Heart right ventricle (tissue), 16 donors: ENCODE results near the gene SEMA3F. TPM values are rescaled to one million over a fixed set of nuclear protein-coding genes. Genes with fewer than 3 reads are reported as not detected.
A peak's percentile ranks its signal among the peaks of the same experiment; 100 is the strongest.

Experiments
- ATAC-seq, 8 donors: fragments of 200-7000 bp; cut with Tn5 transposase; one replicate each; pipeline ENCODE4 v1.9.1; 2020; ENCODE audit warnings: mild to moderate bottlenecking in 8 of 8, moderate library complexity in 8 of 8, moderate number of reproducible peaks in 1 of 8
- DNase-seq, 2 donors: peaks; one replicate each; pipeline ENCODE4 v3.0.0-alpha.2; 2020
- H3K27ac ChIP-seq, 10 donors: fragments of 200-600 bp; sonication (generic) in 2 of 10; one replicate each; pipeline versions ENCODE4 v1.5.0 to v1.8.0; 2020 to 2022; ENCODE audit warnings: mild to moderate bottlenecking in 3 of 10
- H3K27me3 ChIP-seq, 7 donors: fragments of 200-600 bp; one replicate each; pipeline ENCODE4 v1.8.0; 2021 to 2022; ENCODE audit warnings: mild to moderate bottlenecking in 2 of 7
- H3K36me3 ChIP-seq, 9 donors: fragments of 200-600 bp; sonication (generic) in 1 of 9; one replicate each; pipeline versions ENCODE4 v1.5.0 to v1.8.0; 2020 to 2022; ENCODE audit warnings: mild to moderate bottlenecking in 2 of 9
- H3K4me1 ChIP-seq, 9 donors: fragments of 200-600 bp; sonication (generic) in 1 of 9; one replicate each; pipeline versions ENCODE4 v1.5.0 to v1.8.0; 2020 to 2022; ENCODE audit warnings: mild to moderate bottlenecking in 4 of 9
- H3K4me3 ChIP-seq, 10 donors: fragments of 200-600 bp; sonication (generic) in 2 of 10; one replicate each; pipeline versions ENCODE4 v1.5.0 to v1.8.0; 2020 to 2022; ENCODE audit warnings: mild to moderate bottlenecking in 7 of 10, moderate library complexity in 2 of 10
- H3K9me3 ChIP-seq, 11 donors: fragments of 200-600 bp in 10 of 11; sonication (generic) in 2 of 11; one replicate each; pipeline versions ENCODE4 v1.5.0 to v1.8.0; 2013 to 2022; ENCODE audit warnings: mild to moderate bottlenecking in 2 of 11, control low read depth in 1 of 11, moderate library complexity in 1 of 11
- WGBS, 2 donors: extraction: QIAGEN DNeasy Blood & Tissue Kit; methylation state at CpG; one replicate each; pipeline ENCODE4 v1.1.7; 2013; ENCODE audit warnings: inconsistent platforms in 1 of 2; 5-methylcytosine and 5-hydroxymethylcytosine counted together
- intact Hi-C, 10 donors: fragments of 100-400 bp; cut with DNase I; formaldehyde crosslinking; loops; one replicate each; pipeline versions ENCODE4 v1.11.1 to v1.14.2; 2022
- polyA plus RNA-seq, 2 donors: library from polyadenylated mRNA; stranded (reverse); fragments of 200-250 nt; gene quantifications; one replicate each; pipeline ENCODE4 v1.2.3, GENCODE V29; 2013
- total RNA-seq, 10 donors: library from RNA; stranded (reverse); fragmentation: NEBNext Ultra II Directional in 3 of 10; extraction: Animal tissue kit (Norgen Biotek cat#: 25700) in 3 of 10; gene quantifications; one replicate each; pipeline versions ENCODE4 v1.2.1 to v1.2.4, GENCODE V29; 2021 to 2023
- TF ChIP-seq, protein P1 (sequence below), 9 donors: fragments of 200-600 bp; sonication (generic) in 2 of 9; IDR thresholded peaks; one replicate each; pipeline versions ENCODE4 v1.5.0 to v1.8.0; 2021 to 2022; ENCODE audit warnings: antibody characterized with exemption in 9 of 9, mild to moderate bottlenecking in 5 of 9, moderate library complexity in 1 of 9
- donor health status: Arrhythmogenic right ventricular cardiomyopathy.
- donor health status: ischemic (EF 13 %, LVEDD 7.1; RV severe dilation, severe dysfunction).
- donor health status: healthy with polysubstance abuse.
- donor health status: DM: no; HTN: yes; CAD: no.
- donor health status: DM: no; HTN: no; CAD: no.
- donor health status: ischemic (EF 25% LVEDD 6.9; RV normal size, moderate dysfunction).
- donor health status: ischemic (EF 25% LVEDD 5.7; RV mildly dilated, moderate dysfunction).
- donor health status: healthy.
- donor health status: DM: yes; HTN: yes; CAD: no.
- donor health status: Ischemic cardiomyopathy.
- donor health status: ischemic (EF 35%, LVEDD 5.7; RV mildly dilated, moderate dysfunction).
- donor health status: nonischemic (EF 11% LVEDD 7.7; RV severe dilation, severe dysfunction).
- donor health status: DM: yes; HTN: yes; CAD: no.
- donor health status: PGD.
- donor health status: ischemic (EF 29% LVEDD 5.4; RV normal size, mild dysfunction).
- donor health status: nonischemic (EF 23%, LVEDD 6.1; RV moderate dilation, normal function).

Gene SEMA3F
- total and polyA plus RNA-seq, 12 donors: 5.1 to 37.2 (median 12.3) TPM

DNA sequence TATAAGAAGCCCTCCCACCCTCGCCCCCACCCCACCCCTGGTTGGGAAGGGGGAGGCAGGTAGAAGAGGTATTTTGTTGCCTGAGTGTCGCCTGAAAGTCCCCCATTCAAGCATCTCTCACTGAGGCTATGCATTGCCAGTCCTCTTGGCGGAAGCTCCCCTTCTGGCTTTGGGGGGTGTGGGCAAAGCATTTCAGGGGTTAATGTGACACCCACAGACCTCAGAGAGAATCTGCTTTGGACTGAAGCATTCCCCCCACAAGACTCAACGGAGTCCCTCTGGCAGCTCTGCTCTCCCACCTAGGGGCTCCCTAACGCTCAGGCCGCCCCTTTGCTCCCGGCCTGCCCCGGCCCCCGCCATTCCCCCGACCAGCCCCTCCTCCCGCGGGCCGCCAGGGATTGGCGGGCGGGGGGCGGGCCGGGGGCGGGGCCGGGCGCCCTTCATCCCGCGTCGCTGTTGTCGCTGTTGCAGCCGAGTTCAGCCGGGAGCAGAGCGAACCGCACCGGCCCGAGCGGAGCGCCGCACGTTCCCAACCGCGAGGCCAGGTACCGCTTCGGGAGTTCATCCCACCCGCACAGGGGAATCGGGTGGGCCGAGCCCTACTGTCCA, 49.8 kb downstream of the SEMA3F start, which contains the start of gene SLC38A3:
Gene SLC38A3 (plus strand): TSS at position 468 of the 609 bp plus-strand sequence. CDS start 8,929 bp downstream, outside the sequence.
- peaks cover 0 to 29% (median 19%) of the 10 kb centered on the region in 9 donors for H3K4me1 ChIP-seq
- DNase-seq: peak in 1 of 2 donors; percentile 47
- intact Hi-C loops: no loop called here
- peak within 1 kb of the TSS; percentile 10 to 85 (median 74) for H3K27ac ChIP-seq
- peaks cover 0 to 61% (median 41%) of the 10 kb centered on the region in 7 donors for H3K27me3 ChIP-seq
- peak; percentile 71 to 87 (median 78) for ATAC-seq
- TF ChIP-seq, protein P1, sequence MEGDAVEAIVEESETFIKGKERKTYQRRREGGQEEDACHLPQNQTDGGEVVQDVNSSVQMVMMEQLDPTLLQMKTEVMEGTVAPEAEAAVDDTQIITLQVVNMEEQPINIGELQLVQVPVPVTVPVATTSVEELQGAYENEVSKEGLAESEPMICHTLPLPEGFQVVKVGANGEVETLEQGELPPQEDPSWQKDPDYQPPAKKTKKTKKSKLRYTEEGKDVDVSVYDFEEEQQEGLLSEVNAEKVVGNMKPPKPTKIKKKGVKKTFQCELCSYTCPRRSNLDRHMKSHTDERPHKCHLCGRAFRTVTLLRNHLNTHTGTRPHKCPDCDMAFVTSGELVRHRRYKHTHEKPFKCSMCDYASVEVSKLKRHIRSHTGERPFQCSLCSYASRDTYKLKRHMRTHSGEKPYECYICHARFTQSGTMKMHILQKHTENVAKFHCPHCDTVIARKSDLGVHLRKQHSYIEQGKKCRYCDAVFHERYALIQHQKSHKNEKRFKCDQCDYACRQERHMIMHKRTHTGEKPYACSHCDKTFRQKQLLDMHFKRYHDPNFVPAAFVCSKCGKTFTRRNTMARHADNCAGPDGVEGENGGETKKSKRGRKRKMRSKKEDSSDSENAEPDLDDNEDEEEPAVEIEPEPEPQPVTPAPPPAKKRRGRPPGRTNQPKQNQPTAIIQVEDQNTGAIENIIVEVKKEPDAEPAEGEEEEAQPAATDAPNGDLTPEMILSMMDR (IDR thresholded peaks at IDR 0.05): no peak
- H3K36me3 ChIP-seq: no peaks in the 10 kb centered on the region
- H3K4me3 ChIP-seq: peak within 1 kb of the TSS in 9 of 10 donors; percentile 36 to 66 (median 59)
- no peaks in the 10 kb centered on the region for H3K9me3 ChIP-seq
- WGBS, 2 donors: 3 to 4% methylated on average over 40 to 41 of the region's 41 CpGs

DNA sequence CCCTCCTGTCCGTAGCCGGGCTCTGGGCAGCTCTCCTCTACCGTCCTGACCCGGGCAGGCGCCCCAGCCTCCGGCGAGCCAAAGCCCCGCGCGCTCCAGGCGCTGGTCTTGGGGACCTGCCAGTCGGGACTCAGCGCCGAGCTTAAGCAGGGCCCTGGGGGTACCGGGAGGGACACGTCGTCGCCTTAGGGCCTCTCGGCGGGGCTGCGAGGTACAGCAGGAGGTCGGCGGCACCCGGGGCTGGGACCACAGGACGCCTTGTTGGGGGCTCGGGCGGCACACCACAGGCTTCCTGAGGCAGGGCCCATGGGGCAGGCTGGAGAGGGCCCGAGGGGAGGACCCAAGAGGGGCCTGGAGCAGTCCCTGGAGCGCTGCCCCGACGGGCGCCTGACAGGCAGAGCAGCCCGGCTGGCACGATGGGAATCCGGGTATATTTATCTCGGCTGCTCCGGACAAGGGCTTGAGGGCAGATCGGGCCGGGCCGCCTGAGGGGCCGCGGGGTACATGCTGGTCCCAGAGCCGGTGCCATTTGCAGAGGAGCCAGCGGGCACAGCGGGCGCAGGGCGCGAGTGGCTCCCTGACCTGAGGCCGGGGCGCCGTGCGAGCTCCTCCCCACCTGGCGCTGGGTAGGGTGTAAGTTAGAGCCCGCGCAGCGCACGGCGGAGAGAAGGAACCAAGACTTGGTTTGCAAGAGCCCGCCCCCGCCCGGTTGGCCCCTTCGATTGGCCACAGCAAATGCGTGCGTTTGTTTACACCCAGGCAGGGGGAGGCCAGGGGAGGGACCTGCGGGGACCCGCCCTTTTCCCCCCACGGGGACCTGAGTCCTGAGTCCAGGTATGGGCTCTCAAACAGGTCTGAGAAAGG, 50.5 kb downstream of the SEMA3F start:
- no peaks in the 10 kb centered on the region for H3K36me3 ChIP-seq
- intact Hi-C loops: no loop called here
- TF ChIP-seq, protein P1 (IDR thresholded peaks at IDR 0.05): no peak
- H3K4me3 ChIP-seq: peak overlapping the region in 9 of 10 donors; percentile 36 to 66 (median 59)
- 6 to 10% methylated on average over 66 to 67 of the region's 67 CpGs for WGBS, 2 donors
- peaks cover 0 to 61% (median 38%) of the 10 kb centered on the region in 7 donors for H3K27me3 ChIP-seq
- H3K27ac ChIP-seq: peak overlapping the region; percentile 10 to 85 (median 74)
- peaks cover 0 to 29% (median 19%) of the 10 kb centered on the region in 9 donors for H3K4me1 ChIP-seq
- DNase-seq (peak in 1 of 2 donors; percentile 50), ATAC-seq (peak; percentile 44 to 81 (median 70))
- H3K9me3 ChIP-seq: no peaks in the 10 kb centered on the region

DNA sequence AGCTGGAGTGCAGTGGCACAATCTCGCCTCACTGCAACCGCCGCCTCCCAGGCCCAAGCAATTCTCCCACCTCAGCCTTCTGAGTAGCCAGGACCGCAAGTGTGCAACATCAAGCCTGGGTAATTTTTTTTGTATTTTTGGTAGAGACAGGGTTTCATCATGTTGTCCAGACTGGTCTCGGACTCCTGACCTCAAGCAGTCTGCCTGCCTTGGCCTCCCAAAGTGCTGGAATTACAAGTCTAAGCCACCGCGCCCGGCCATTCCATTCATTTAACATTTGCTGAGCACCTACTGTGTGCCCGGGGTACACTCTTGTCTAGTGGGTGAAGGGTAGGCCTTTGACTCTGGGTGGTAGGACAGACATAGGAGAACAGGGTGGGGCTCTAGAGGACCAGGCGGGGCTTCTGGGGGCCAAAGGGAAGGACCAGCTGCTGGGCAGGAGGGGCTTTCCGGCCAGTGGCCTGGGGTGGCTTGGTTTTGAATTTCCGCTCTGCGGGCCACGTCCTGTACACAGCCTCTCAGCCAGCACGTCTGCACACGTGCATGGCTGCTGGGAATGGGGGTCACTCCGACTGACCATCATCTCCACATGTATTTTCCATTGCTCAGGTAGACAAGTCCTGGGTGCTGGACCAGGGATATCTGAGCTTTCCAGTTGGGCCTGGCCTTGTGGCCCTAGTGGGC, 52.4 kb downstream of the SEMA3F start:
- TF ChIP-seq, protein P1 (IDR thresholded peaks at IDR 0.05): no peak
- WGBS, 2 donors: 94 to 96% methylated on average over 17 of the region's 17 CpGs
- Histone ChIP-seq H3K9me3 (no peaks in the 10 kb centered on the region), H3K27ac (no peak overlapping the region), H3K4me1 (peaks cover 0 to 29% (median 19%) of the 10 kb centered on the region in 9 donors), H3K4me3 (no peak overlapping the region), H3K36me3 (no peaks in the 10 kb centered on the region), H3K27me3 (peaks cover 0 to 51% (median 36%) of the 10 kb centered on the region in 7 donors)
- intact Hi-C loops: no loop called here
- ATAC-seq: no peak
- DNase-seq: no peak
